ENCODE results near the gene SH3PXD2A. TPM values are rescaled to one million over a fixed set of nuclear protein-coding genes. Genes with fewer than 3 reads are reported as not detected.

The SH3PXD2A gene
- 2.4 and 3.9 TPM in 2 replicates for total RNA-seq

- peak; percentile 52 for DNase-seq
Measured at GRCh38 chr10:103855424-103855823, at the start of gene SH3PXD2A. TSS of gene SH3PXD2A (minus strand) at chr10:103855576. CDS start at chr10:103855266, 310 bp downstream.

GRCh38 chr10:103901299-103901698 is 45.9 kb upstream of the SH3PXD2A start:
- DNase-seq, result peak; percentile 70

GRCh38 chr10:103899312-103899711 is 43.9 kb upstream of the SH3PXD2A start:
- no peak for DNase-seq

- DNase-seq, result no peak
Measured at GRCh38 chr10:103897241-103897774, 41.9 kb upstream of the SH3PXD2A start.

GRCh38 chr10:103896225-103896624 is 40.8 kb upstream of the SH3PXD2A start:
- peak; percentile 53 for DNase-seq

- DNase-seq, result peak; percentile 72
Measured at GRCh38 chr10:103895411-103896186, 40.2 kb upstream of the SH3PXD2A start.

- peak; percentile 27 for DNase-seq
Measured at GRCh38 chr10:103894441-103894864, 39.1 kb upstream of the SH3PXD2A start.

GRCh38 chr10:103893817-103894216 is 38.4 kb upstream of the SH3PXD2A start:
- DNase-seq, result no peak

- no peak for DNase-seq
Measured at GRCh38 chr10:103892181-103892580, 36.8 kb upstream of the SH3PXD2A start.

GRCh38 chr10:103890688-103891087 is 35.3 kb upstream of the SH3PXD2A start:
- DNase-seq, result no peak

GRCh38 chr10:103890194-103890658 is 34.9 kb upstream of the SH3PXD2A start:
- peak; percentile 64 for DNase-seq

- no peak for DNase-seq
Measured at GRCh38 chr10:103889121-103889720, 33.8 kb upstream of the SH3PXD2A start.

- peak; percentile 91 for DNase-seq
Measured at GRCh38 chr10:103888113-103888841, 32.9 kb upstream of the SH3PXD2A start.

- no peak for DNase-seq
Measured at GRCh38 chr10:103885617-103886016, 30.2 kb upstream of the SH3PXD2A start.

GRCh38 chr10:103884681-103885139 is 29.3 kb upstream of the SH3PXD2A start:
- peak; percentile 76 for DNase-seq

GRCh38 chr10:103882285-103883007 is 27.1 kb upstream of the SH3PXD2A start:
- DNase-seq, result no peak

GRCh38 chr10:103881416-103882284 is 26.3 kb upstream of the SH3PXD2A start:
- no peak for DNase-seq

- DNase-seq, result no peak
Measured at GRCh38 chr10:103879831-103880230, 24.5 kb upstream of the SH3PXD2A start.

GRCh38 chr10:103879409-103879808 is 24.0 kb upstream of the SH3PXD2A start:
- DNase-seq, result no peak

GRCh38 chr10:103877861-103878260 is 22.5 kb upstream of the SH3PXD2A start:
- DNase-seq, result no peak

- DNase-seq, result no peak
Measured at GRCh38 chr10:103876155-103876554, 20.8 kb upstream of the SH3PXD2A start.
